Measurements from ENCODE around the gene CLIC6. TPM values are rescaled to one million over a fixed set of nuclear protein-coding genes. Genes with fewer than 3 reads are reported as not detected.

The CLIC6 gene
- total and polyA plus RNA-seq, 2 of the 8 experiments (the other 6 are each of a cell fraction or from before 2014, with no cell fraction given): 0.42 to 1.3 TPM

DNA sequence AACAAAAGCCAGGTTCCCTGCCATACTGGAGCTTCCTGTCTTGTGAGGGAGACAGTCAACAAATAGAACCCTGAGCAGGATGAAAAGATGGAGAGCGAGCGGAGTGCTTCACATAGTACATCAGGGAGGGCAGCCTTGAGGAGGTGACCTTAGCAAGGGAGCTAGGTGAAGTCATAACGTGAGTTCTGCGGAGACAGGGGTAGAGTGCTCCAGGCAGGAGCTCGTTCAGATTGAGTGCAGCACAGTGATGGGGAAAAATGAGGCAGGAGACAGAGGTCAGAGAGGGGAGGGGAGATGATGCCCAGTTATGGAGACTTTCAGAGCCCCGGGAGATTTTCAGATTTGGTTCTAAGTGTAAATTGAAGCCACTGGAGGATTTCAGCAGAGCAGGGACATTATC, 15.3 kb upstream of the CLIC6 start:
- Histone ChIP-seq H3K27ac (ENCODE audit: low read depth, low read length) (no peak overlapping the region), H3K18ac (ENCODE audit: extremely low read depth, low read length) (no peak overlapping the region), H3K4ac (replicated peaks; ENCODE audit: insufficient read length, low read depth, low read length) (no peak overlapping the region), H3K14ac (ENCODE audit: insufficient read length) (no peak overlapping the region), H3K36me3 (ENCODE audit: control insufficient read depth in 2 of 4, insufficient read depth in 4 of 4, low read length in 3 of 4) (no peaks in the 10 kb centered on the region), H2BK120ac (replicated peaks; ENCODE audit: low read depth, low read length) (no peak overlapping the region), H2AFZ (ENCODE audit: low read length) (no peak overlapping the region), H2BK15ac (ENCODE audit: low read length) (no peak overlapping the region), H2AK5ac (ENCODE audit: low read depth, low read length) (no peak overlapping the region), H3K9ac (replicated peaks in 1 of 4; ENCODE audit: extremely low read depth in 1 of 4, low read depth in 3 of 4, low read length in 3 of 4) (no peak overlapping the region), H3K79me1 (ENCODE audit: low read depth, low read length) (no peaks in the 10 kb centered on the region), H3K56ac (replicated peaks; ENCODE audit: insufficient read length, low read depth, low read length) (no peak overlapping the region), H3K4me3 (ENCODE audit: extremely low read depth in 1 of 4, insufficient read depth in 2 of 4, low read depth in 3 of 4, low read length in 4 of 4) (no peak overlapping the region), H4K8ac (ENCODE audit: extremely low read depth, insufficient read depth, low read length) (no peak overlapping the region), H2BK5ac (ENCODE audit: low read depth, low read length) (no peak overlapping the region), H3K4me1 (replicated peaks in 1 of 4; ENCODE audit: control insufficient read depth in 3 of 4, insufficient read depth in 4 of 4, low read length in 3 of 4) (no peaks in the 10 kb centered on the region), H2BK12ac (ENCODE audit: low read depth, low read length) (no peak overlapping the region), H3K4me2 (ENCODE audit: insufficient read depth in 1 of 2, low read depth in 2 of 2, low read length in 2 of 2) (no peak overlapping the region), H4K91ac (replicated peaks; ENCODE audit: insufficient read length, low read length) (no peak overlapping the region), H3K27me3 (replicated peaks in 1 of 4; ENCODE audit: control insufficient read depth in 3 of 4, extremely low read depth in 1 of 4, insufficient read depth in 3 of 4, low read length in 3 of 4) (0 out of 7 replicates have a peak, but pooled peaks cover 0 to 2% (median 0%) of the 10 kb centered on the region in 4 experiments), H3K79me2 (ENCODE audit: control insufficient read depth in 1 of 2, insufficient read depth in 2 of 2, low read length in 2 of 2) (no peaks in the 10 kb centered on the region), H3K23ac (ENCODE audit: insufficient read length) (no peak overlapping the region), H4K5ac (ENCODE audit: insufficient read length, low read depth, low read length) (no peak overlapping the region), H3K23me2 (ENCODE audit: low read depth, low read length) (no peaks in the 10 kb centered on the region; the same call in 1 of the 2 replicates), H4K20me1 (replicated peaks in 1 of 2; ENCODE audit: control insufficient read depth in 1 of 2, insufficient read depth in 2 of 2, low read length in 2 of 2) (no peaks in the 10 kb centered on the region), H3K9me3 (ENCODE audit: insufficient read depth in 2 of 2, low read depth in 1 of 2, low read length in 1 of 2) (no peaks in the 10 kb centered on the region), H2BK20ac (ENCODE audit: low read length) (no peak overlapping the region)
- DNase-seq (ENCODE audit: low read depth in 1 of 2, low spot score in 2 of 2) (no peak), FAIRE-seq (no peak)
- CTCF ChIA-PET (ENCODE audit: partially characterized antibody): interaction anchor here (1.2 kb wide), 1 partner anchor 16 kb away, joined by 4 read pairs; no protein-coding TSS in a partner anchor
- TF ChIP-seq SUZ12 (IDR thresholded peaks at IDR 0.05; ENCODE audit: low read length) (no peak), HDAC6 (IDR thresholded peaks at IDR 0.05; ENCODE audit: low read depth, low read length) (no peak), TEAD4 (IDR thresholded peaks at IDR 0.05; ENCODE audit: low read depth, low read length) (no peak), BACH1 (IDR thresholded peaks at IDR 0.05; ENCODE audit: low read length) (no peak)
- 99% methylated on average over 6 of the region's 6 CpGs; no CpG with 5 or more reads in 1 of the 2 experiments for WGBS, 2 experiments (ENCODE audit: extremely low coverage in 1 of 2, insufficient coverage in 1 of 2, insufficient read length in 1 of 2, insufficient replicate concordance in 2 of 2, low coverage in 1 of 2, low lambda C conversion rate in 2 of 2, missing lambda C conversion rate in 1 of 2)
- POLR2A ChIA-PET (ENCODE audit: partially characterized antibody): no interaction called here
